GM18870 (cell line): ENCODE data around the gene DDX25.

ENCODE experiments used
- ATAC-seq: cut with Tn5 transposase; IDR thresholded peaks from one replicate; pipeline ENCODE4 v1.9.1; 2021; ENCODE audit warnings: moderate library complexity; ENCODE audit not compliant: unreplicated experiment

The DDX25 gene

DNA sequence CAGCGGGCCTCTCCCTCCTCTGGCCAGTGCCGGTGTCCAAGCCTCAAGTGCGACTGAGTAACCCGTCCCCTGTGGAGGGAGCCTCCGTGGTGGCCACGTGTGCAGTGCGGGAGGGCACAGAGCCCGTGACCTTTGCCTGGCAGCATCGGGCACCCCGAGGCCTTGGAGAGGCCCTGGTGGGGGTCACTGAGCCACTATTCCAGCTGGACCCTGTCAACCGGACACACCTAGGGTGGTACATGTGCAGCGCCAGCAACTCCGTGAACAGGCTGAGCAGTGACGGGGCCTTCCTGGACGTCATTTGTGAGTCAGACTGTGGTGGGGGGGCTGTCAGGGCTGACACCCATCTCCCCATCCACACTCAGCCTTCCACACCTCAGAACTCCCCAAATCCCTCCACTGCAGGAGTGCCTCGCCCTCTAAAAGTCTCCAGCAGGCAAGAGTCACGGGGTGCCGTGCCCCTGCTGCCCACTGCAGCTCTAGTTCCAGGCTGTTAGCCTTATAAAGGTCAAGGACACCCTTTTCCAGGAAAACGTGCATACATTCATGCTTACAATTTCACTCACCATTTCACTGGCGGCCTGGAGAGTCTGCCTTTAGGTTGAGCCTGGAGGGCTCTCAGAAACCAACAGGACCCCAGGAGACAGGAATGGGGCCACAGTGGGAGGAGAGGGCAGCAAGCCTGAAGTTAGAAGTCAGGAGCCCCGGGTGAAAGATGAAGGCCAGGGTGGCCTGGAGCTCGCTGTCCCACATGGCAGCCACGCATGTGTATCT, 44.2 kb downstream of the DDX25 start:
- no peak for ATAC-seq

DNA sequence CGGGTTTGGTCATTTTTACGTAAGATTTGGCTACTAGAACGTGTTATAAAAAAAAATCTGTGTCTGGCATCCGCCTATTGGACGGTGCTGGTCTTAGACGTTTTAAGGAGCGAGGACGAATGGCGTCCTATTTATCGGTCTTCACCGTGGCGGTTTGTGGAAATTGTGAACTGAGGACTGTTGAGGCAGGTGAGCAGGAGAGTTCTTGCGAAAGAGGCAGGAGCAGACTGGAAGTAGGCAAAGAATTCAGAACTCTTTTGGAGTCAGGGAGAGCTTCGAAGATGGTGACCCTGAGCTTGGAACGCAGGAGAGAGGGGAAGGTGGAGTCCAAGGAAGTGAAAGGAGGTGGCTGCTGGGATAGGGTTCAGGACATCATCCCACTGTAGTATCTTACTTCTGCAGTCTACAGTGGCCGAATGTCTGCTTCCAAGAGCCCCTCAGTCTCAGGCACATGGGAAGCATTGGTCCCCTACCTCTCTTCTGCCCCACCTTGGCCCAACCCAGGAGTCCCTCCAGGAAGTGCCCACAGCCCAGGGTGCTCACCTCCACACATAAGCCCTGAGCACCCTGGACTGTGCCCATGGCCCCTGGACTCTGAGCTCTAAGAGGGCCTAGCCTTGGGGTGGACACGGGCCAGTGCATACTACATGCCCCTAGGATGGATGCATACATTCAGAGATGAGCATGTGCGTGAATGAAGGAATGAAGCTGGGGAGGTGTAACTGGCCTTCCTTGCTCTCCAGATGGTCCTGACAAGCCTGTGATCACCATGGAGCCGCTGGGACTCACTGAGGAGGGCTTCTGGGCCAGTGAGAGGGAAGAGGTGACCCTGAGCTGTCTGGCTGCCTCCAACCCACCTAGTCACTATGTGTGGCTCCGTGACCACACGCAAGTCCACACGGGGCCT, 45.2 kb downstream of the DDX25 start:
- ATAC-seq = no peak

DNA sequence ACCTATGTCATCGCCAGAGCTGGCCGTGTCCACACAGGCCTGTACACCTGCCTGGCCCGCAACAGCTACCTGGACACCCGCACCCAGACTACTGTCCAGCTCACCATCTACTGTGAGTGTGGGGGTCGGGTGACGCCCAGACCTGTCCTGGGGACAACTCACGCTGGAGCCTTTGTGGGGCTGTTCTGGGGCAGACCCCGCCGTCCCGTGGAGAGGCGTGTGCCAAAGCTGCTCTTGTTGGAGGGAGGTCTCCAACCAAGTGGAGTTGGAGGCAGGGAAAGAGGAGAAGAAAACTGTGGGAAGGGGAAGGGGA, 45.8 kb downstream of the DDX25 start:
- no peak for ATAC-seq

DNA sequence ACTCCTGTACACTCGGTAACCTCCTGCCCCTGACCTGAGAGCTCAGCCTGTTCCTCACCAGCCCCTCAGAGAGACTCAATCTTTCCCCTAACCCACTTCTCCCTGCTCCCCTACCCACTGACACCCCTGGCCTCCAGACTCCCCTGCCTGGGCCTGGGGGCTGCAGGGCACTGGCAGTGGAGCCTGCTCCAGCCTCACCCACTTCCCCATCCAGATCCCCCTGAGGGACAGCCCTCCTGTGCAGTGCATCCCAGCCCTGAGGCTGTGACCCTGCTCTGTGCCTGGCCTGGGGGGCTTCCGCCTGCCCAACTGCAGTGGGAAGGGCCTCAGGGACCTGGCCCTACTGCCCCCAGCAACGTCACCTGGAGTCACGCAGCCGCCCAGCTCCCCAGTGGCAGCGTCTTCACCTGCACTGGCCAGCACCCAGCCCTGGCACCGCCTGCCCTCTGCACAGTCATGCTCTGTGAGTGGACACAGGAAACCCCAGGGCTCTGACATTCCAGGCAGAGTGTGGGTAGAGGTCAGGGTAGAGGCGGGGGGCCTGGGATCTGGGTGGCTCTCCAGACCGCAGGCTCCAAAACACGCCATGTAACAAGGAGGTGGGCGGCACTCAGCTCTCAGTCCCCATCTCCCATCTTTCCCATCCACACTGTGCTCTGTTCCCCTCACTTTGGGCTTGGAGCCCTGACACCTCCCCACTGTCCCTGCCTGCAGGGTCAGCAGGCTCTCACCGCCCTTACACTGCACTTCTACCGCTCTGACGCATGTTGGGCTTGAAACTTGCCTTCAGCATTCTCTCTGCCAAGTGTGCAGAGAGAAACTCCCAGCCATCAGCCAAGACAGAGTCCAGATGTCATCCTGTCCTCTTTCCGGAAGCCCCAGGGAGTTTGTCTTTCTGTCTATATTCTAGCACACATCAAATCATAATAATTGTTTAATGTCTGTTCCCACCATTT, 46.7 kb downstream of the DDX25 start:
- ATAC-seq = no peak

DNA sequence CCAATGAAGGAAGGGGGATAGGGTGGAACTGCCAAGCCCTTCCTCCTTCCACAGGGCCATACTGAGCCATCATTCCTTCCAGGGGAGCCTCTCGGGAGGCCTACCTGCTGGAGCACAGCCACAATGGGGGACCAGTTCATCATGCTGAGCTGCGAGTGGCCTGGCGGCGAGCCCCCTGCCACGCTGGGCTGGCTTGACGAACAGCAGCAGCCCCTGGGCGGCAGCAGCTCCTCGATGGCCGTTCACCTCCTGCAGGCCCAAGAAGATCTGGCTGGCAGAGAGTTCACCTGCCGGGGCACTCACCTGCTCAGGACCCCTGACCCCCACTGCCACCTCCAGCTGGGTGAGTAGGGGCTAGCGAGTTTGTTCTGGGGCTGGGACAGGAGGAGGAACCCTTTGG, 47.4 kb downstream of the DDX25 start:
- ATAC-seq = no peak

DNA sequence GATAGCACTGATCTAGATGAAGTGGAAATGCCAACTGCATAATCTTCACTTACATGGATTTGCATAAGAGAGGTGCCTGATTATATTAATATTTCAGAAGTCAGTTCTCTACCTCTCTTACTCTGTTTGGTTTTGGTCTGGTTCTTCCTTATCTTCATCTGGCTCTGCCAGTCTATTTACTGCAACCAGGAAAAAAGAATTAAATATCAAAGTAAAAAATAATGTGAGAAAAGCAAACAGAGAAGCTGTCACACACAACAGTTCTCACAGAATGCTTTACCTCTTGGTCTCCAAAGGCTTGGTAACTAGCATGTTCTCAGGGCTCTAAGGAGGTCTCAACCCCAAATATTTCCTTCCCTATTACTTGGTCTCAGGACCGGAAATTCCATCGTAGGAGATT, 48.3 kb downstream of the DDX25 start:
- no peak for ATAC-seq

DNA sequence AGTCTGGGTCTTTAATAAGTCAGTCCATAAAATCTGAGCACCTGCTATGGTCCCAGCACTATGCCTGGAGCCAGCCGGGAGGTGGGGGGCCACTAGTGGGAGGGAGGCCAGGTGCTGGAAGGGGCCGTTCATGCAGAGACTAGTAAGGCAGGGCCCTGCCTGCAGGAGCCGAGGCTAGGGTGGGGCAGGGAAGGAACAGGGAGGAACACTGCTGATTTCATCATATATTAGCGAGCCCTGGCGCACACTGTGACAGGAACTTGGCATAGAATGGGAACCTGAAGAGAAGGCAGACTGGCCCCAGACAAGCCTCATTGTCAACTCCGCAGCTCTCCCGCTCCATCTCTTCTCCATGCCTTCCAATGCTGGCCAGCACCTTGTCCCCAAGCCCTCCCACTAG, 48.7 kb downstream of the DDX25 start:
- ATAC-seq = no peak

DNA sequence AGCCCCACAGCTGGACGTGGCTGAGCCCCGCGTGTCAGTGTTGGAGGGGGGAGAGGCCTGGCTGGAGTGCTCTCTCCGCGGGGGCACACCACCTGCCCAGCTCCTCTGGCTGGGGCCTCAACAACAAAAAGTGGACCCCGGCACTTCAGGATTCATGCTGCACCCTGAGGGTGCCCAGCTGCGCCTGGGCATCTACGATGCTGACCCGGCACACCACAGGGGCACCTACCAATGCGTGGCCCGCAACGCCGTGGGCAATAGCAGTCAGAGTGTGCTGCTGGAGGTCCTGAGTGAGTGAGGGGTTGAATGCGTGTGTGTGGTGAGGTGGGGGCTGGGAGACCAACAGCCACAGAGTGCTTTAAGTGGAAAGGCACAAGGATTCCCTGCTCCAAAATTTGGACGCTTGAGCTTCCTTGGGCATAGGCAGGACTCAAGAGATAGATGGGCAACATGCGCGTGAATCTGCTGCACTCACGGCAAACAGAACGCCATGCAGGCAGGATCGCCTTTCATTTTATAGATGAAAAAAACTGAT, 49.2 kb downstream of the DDX25 start:
- no peak for ATAC-seq

DNA sequence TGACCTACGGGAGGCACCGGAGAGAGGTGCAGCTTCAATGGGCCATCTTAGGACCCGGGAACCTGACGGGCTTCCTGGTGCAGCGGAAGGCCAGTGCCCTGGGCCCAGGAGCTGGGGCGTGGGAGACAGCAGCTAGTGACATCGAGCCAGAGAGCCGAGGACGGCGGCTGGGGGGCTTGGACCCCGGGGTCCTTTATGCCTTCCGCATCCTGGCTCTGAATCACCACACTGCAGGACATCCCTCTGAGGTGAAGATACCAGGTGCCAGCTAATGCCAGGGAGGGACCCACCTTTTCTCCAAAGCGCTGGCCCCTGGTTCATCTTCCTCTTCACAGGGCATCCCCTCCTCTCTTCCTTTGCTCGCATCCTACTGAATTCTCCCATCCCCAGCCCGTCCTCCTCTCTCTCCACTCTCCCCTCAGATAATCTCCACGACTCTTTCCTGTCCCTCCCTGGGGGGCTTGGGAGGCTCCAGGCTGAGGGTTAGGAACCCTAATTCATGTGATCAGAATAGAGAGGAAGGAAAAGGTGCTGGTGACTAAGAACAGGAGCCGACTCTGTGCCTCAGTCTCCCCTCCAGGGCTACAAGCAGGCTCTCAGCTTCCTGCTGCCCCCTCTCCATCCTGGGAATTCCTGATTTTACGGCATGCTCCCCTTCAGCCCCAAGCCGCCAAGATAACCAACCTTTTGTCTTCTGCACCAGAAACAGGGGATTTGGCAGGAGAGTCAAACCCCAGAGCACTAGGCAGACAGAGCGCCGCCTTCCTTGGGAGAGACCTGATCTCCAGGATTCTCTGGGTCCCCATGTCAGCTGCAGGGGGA, 50.0 kb downstream of the DDX25 start:
- no peak for ATAC-seq

DNA sequence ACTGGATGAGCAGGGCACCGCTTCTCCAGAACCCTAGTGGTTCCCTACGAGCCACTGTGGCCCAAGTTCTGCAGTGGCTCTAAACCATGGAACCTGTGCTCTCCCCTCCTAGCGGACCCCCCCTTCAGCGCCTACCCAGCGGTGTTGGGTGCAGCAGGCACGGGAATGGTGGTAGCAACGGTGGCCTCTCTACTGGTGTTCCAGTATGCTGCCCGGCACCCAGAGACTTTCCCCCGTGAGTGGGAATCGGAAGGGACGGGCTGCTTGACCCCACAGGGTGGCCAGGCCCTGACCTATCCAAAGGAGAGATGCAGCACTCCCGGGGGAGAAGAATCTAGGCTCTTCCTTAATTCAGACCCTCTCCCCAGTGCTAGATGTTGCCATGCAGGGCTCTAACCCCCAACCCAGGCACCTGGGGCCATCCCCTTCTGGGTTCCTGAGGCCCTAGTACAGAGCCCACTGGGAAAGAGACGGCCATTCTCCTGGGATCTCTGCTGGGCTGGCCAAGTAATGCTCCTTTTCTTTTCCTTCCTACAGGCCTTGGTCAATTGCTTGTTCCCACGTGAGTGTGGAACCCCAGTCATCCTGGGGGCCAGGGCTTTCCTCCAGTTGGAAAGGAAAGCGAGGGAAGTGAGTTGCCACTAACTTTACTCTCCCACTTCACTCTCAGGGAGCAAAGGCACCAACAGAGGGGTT, 50.8 kb downstream of the DDX25 start:
- ATAC-seq = no peak

DNA sequence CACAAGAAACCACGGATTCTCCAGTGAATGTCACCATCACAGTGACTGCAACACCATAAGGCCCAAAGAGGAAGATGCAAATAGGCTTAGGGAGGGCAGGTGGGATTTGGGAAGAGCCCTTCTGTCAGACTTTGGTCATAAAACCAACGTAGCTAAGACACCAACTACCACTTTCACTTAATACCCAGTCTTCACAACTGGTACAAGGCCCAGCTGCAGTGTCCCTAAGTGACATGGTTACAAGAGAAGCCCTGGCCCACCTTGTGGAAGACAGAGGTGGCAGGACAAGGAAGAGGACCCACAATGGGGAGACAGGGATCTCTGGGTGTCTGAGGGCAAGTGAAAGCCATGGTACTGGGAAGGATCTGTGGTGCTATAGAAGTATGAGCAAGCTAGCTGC, 51.5 kb downstream of the DDX25 start:
- ATAC-seq = no peak

DNA sequence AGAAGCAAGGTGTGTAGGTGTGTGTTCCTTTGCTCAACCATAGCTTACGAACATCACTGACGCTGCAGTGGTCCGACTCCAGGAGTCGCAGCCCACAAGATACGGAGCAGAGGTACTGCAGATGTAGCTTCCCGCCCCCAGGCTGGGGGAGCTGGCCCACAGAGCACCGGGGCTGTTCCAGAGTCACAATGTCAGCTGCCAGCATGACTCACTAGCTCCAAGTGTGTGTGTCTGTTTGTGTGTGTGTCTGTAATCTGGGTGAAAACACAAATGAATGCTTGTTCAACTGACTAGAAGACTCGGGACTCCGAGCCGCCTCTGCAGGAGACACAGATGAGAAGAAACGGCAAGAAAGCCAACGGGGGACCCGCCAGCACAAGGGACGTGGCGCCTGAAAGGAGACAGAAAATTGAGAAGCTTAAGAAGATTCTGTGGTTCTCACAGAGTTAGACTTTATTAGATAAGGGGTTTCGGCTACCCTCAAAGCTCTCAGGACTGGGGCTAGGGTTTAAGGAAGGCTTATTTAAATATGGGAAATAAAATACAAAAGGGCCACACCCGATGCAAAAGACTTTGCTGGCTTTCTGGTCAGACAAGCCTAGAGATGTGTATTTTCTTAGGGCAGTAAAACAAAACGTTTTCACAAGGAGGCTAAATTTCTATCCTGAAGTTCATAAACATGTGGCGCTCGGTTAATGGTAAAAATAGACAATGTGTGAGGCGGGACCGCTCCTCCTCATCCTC, 52.3 kb downstream of the DDX25 start:
- no peak for ATAC-seq

DNA sequence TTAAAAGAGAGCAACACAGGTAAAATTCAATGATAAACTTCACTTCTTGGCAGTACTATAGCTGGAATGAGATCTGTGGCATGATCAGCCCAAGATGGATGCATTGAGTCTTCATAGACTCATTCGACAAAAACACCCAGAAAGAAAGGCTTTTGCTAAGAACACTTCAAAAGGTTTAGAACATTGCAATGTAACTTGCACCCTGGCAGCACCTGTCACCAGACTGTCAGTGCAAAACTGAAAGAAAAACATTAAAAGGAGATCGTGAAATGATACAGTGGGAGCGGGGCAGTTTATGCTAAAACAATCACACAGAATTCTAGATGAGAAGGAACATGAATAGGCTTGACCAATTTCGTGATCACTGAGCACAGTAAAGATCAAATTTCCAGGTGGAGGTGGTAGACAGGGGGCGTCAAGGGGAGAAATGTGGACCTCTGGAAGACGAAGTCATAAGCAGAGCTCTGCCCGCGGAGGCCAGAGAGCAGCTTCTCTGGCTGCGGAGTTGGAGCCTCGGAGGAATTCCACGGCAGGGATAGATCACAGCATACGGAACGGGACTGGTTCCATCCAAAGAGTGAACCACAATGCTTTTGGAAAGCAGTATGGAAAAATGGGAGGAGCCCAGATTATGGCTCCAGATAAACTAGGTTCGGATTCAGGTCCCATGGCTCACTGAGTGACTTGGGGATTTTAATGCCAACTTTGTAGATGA, 53.5 kb downstream of the DDX25 start:
- no peak for ATAC-seq

DNA sequence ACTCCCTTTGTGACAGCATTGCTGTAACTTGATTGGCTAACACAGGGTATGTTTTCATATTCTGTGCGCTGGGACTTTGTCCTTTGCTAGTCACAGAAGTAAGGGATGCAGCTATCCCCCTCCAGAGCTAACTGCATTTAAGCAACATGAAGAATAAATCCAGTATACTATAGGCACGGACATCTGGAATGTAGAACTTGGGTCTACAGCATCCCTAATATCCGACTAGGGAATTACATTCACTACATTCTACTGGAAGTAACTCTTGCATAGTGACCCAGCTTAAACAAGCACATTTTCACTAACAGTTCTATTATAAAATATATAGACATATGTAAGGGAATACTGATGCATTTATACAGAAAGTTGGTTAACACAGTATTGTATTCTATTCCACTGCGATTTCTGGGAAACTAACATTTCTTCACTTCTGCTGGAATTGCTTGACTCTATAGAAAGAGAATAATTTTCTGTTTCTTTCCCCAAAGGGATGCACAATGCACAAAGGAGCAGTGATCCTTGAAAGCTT, 54.6 kb downstream of the DDX25 start:
- ATAC-seq = no peak

DNA sequence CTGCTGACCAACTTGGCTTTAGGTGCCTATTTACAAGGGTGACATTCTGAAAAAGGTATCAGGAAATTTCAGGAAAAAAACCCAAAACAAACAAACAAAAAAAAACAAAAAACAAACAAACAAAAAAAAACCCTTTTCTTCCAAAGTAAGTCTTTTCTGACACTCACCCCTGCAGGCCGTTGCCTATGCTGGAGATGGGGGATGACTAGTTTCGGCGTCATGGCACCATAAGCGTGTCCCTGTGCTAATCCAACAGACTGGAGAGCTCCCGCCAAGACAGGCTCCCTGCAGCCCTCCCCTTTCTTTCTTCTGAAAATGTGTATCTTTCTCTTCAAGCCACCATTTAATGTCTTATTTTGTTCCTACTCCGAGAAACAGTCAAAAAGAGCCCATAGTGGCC, 55.2 kb downstream of the DDX25 start:
- no peak for ATAC-seq

DNA sequence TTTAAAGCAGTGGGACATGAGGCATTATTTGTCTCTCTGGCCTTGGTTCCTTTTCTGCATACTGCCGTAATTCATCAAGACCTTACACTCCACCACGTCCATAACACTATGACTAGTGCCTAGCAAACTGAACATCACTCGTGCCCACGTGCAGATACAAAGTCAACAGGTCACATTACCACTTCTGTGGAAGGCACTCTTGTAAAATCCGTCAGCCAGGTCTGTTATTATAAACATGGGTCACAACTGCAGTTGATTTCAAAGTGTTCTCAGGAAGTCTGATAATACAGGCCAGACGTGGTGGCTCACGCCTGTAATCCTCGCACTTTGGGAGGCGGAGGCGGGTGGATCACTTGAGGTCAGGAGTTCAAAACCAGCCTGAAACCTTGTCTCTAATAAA, 55.6 kb downstream of the DDX25 start:
- ATAC-seq = no peak

DNA sequence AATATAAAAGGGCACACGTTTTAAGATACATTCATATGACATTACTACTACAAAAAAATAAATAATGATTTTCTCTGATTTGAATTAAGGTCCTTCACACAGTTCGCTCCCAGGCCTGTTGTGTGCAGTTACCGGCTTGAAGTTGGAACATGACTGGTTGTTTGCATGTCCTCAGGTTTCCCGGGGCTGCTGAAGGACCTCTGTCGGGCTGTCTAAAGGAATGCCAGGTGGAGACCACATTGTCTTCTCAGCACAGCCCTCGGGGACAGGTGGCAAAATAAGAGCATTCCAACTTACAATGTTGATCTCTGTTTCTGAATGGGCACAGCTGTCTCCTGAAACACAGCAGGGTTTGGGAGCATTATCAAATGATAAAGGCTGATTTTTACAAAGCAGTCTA, 56.5 kb downstream of the DDX25 start:
- no peak for ATAC-seq

DNA sequence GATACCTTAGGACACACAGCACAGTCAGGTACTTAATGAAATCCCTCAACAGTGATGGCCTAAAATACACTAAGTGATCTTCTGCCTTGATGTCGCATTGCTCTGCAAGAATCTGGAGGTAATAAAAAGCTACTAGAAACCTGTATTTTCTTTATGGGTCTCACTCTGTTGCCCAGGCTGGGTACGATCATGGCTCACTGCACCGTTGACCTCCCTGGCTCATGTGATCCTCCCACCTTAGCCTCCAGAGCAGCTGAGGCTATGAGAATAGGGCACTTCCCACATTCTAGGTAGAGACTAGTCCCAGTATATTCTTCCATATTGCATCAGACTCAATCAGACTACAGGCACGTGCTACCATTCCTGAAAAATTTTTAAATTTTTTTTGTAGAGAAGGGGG, 63.2 kb downstream of the DDX25 start:
- no peak for ATAC-seq
